ENCODE results near the gene PCNT.

The PCNT gene

GRCh38 chr21:46334351-46335140 is 10.6 kb downstream of the PCNT start:
- no peak for DNase-seq

- DNase-seq: no peak
These were observed 12.6 kb downstream of the PCNT start for GRCh38 chr21:46336603-46337002.

GRCh38 chr21:46340998-46341397 is 17.0 kb downstream of the PCNT start:
- DNase-seq: no peak

GRCh38 chr21:46344219-46344915 is 20.4 kb downstream of the PCNT start:
- DNase-seq: no peak

GRCh38 chr21:46345861-46346260 is 21.9 kb downstream of the PCNT start:
- no peak for DNase-seq

- no peak for DNase-seq
These were observed 22.6 kb downstream of the PCNT start for GRCh38 chr21:46346296-46347202.

GRCh38 chr21:46347203-46347550 is 23.2 kb downstream of the PCNT start:
- DNase-seq: no peak

GRCh38 chr21:46347791-46348381 is 23.9 kb downstream of the PCNT start:
- no peak for DNase-seq

GRCh38 chr21:46349134-46349760 is 25.3 kb downstream of the PCNT start:
- no peak for DNase-seq

GRCh38 chr21:46350571-46350970 is 26.6 kb downstream of the PCNT start:
- DNase-seq: no peak

GRCh38 chr21:46350981-46351380 is 27.0 kb downstream of the PCNT start:
- no peak for DNase-seq

GRCh38 chr21:46351476-46352163 is 27.7 kb downstream of the PCNT start:
- no peak for DNase-seq

- DNase-seq: no peak
These were observed 28.2 kb downstream of the PCNT start for GRCh38 chr21:46352164-46352515.

- DNase-seq: no peak
These were observed 29.0 kb downstream of the PCNT start for GRCh38 chr21:46352913-46353312.

GRCh38 chr21:46354046-46354445 is 30.1 kb downstream of the PCNT start:
- no peak for DNase-seq

GRCh38 chr21:46354518-46354917 is 30.6 kb downstream of the PCNT start:
- DNase-seq: no peak

GRCh38 chr21:46355161-46356004 is 31.4 kb downstream of the PCNT start:
- no peak for DNase-seq

- no peak for DNase-seq
These were observed 32.0 kb downstream of the PCNT start for GRCh38 chr21:46356005-46356338.

GRCh38 chr21:46356494-46357334 is 32.8 kb downstream of the PCNT start:
- DNase-seq: no peak

GRCh38 chr21:46357335-46357604 is 33.3 kb downstream of the PCNT start:
- DNase-seq: no peak
